Measurements from ENCODE around the gene MTMR3.

GRCh38 chr22:30043161-30043560, 160.2 kb downstream of the MTMR3 start:
- TF ChIP-seq CTCF (IDR thresholded peaks at IDR 0.05) = no peak
- TF ChIP-seq EZH2 (IDR thresholded peaks at IDR 0.05; ENCODE audit: borderline replicate concordance, insufficient read depth, low read depth, low read length, poor library complexity, severe bottlenecking) = no peak
